ENCODE data around the gene BLMH. TPM values are rescaled to one million over a fixed set of nuclear protein-coding genes. Genes with fewer than 3 reads are reported as not detected.

Gene BLMH, protein sequence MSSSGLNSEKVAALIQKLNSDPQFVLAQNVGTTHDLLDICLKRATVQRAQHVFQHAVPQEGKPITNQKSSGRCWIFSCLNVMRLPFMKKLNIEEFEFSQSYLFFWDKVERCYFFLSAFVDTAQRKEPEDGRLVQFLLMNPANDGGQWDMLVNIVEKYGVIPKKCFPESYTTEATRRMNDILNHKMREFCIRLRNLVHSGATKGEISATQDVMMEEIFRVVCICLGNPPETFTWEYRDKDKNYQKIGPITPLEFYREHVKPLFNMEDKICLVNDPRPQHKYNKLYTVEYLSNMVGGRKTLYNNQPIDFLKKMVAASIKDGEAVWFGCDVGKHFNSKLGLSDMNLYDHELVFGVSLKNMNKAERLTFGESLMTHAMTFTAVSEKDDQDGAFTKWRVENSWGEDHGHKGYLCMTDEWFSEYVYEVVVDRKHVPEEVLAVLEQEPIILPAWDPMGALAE
- 42.7 to 47.5 TPM (median 45.9 TPM) in 5 replicates for total RNA-seq (2022; extraction: Qiagen RNA extraction; ENCODE audit: low read depth)

DNA sequence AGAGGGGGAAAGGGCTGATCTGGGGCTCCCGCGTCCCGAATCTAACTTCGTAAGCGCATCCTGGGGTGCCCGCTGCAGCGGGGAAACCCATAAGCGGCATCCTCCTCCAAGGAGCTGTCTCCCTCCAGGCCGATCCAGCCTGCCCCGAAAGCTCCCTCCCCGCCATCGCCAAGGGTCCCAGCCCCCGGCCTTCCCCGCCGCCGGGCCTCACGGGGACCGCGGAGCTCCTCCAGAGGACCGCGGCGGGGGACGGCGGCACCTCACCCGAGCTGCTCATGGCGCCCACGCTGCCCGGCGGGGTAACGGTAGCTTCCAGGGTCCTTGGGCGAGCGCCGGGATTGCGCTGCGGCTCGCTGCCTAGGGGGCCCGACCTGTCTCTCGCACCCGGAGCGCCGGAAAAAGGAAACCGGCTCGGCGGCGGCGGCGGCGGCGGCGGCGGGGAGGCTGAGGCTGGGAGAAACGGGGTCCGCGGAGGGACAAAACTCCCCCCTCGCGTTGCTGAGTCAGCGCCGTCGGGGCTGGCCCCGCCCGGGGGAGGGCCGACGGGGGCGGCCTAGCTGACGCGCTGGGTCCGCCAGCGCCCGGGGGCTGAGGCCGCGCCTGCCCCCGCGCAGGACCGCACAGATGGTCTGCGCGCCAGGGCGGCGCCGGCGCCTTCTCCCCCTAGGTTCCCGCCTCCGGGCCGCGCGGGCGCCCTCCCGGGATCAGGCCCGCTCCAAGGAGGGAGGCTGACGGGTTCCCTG lies at the start of gene BLMH:
Gene BLMH, minus strand, starts transcription at position 402 of the 743 bp plus-strand sequence. Its CDS starts 125 bp downstream, at position 277.

DNA sequence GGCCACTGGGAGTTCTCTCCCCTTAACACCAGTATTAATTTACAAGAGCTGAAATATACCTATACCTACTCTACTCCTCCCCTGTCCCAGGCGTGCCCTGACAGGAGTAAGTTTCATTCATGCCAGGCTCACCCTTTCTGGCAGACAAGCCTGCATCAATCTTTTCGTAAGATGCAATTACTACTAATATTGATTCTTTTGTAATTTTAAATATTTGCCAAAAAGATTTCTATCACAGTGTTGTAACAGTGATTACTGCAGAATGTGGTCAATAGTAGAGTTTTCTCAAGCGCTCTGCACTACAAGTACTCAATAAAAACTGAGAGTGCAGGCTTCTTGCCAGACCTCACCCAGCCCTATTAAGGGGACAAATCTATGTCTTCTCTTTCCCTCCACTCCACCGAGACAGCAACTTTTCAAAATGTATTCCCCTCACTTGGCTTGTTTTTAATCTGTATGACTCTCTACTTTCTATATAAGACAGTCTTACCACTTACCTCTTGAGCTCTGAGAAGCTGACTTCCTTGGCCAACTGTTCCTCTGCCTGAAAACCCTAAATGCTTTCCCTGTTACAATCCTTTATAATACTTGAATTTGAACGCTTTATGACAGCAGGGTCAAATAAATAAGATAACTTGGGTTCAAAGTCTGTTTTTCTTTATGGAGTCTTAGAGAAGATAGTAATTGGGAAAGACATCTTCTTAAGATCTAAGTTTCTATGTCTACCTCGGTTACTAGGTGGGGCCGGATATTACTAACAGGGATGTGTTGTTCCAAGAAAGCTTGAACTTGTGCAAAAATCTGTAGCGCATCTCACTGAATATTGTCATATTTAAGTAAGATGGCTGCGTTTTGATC lies 42.0 kb upstream of the BLMH start, which contains the start of gene TMIGD1:
Gene TMIGD1, minus strand, starts transcription at position 555 of the 858 bp plus-strand sequence. CDS start 1,924 bp downstream, outside the sequence.

DNA sequence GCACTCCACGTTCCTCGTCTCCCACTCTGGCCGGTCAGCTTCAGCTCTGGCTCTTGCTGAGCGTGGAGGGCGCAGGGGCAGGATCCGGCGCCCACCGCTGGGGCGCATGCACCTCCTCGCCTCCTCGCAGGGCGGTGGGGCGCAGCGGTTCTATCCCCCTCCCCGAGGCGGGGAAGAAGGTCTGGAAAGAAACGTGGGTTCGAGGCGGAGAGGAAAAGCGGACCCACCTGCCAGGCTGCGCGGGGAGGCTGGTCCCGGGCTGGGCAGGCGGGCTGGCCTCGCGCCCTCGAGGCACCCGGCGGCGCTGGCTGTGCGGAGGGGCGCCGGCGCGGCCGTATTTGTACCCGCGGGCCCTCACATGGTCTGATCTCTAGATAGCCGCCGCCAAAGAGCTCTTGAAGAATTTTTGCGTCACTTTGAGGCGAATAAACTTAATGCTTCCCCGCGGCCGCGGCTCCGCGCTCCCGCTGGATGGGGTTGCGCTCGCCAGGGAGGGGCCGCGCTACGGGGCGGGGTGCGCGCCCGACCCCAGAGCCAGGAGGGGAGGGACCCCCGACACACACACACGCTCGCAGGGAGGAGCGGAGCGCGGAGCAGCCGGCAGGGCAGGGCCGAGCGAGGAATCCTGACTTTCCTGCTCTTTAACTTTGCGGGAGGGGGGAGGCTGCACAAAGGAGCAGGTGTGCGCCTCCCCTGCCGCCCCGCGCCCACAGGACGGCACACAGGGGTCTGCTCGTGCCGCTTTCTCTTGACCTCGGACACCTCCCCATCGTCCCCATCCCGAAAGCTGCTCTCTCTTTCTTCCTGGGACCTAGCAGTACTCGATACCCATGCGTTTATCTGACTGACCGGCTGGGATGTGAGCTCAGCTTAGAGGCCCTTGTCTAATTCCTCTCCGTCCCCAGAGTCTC lies 56.1 kb downstream of the BLMH start, which contains the start of gene SLC6A4:
Gene SLC6A4, minus strand, starts transcription at position 312 of the 911 bp plus-strand sequence. CDS start 13,739 bp downstream, outside the sequence.

Other genes with a start within 250 kb of the BLMH start
- gene NSRP1, start 175.1 kb downstream of the BLMH start, total RNA-seq (2022; extraction: Qiagen RNA extraction; ENCODE audit: low read depth): 25.9 to 32.7 TPM (median 29.8 TPM) in 5 replicates
- gene SLC6A4, start 56.2 kb downstream of the BLMH start, total RNA-seq (2022; extraction: Qiagen RNA extraction; ENCODE audit: low read depth): 0.02 to 0.05 TPM in 2 of 5 replicates, not detected in the others
- not detected in 5 replicates for gene TMIGD1, start 42.1 kb upstream of the BLMH start, total RNA-seq (2022; extraction: Qiagen RNA extraction; ENCODE audit: low read depth)
- 19.9 to 34.4 TPM (median 30.4 TPM) in 5 replicates for gene CPD, start 87.0 kb upstream of the BLMH start, total RNA-seq (2022; extraction: Qiagen RNA extraction; ENCODE audit: low read depth)
- gene GOSR1, start 185.5 kb upstream of the BLMH start, total RNA-seq (2022; extraction: Qiagen RNA extraction; ENCODE audit: low read depth): 32.2 to 46.9 TPM (median 39.2 TPM) in 5 replicates

Data from A549 treated with GW870086 at 1 μM for 4 hours (cell line).